Lower leg skin (tissue), 3 donors: ENCODE results near the gene CAPN8.

Experiments
- POLR2A ChIP-seq, 2 donors: fragments of 450-650 bp; IDR thresholded peaks; one replicate each; pipeline ENCODE4 v1.6.1; 2016 to 2017; ENCODE audit warnings: antibody characterized with exemption in 2 of 2, mild to moderate bottlenecking in 1 of 2, moderate library complexity in 1 of 2
- TF ChIP-seq, protein P1 (sequence below), 3 donors: fragments of 450-650 bp; IDR thresholded peaks; one replicate each; pipeline ENCODE4 v1.5.1; 2016; ENCODE audit warnings: antibody characterized with exemption in 3 of 3, mild to moderate bottlenecking in 3 of 3, moderate library complexity in 2 of 3

DNA sequence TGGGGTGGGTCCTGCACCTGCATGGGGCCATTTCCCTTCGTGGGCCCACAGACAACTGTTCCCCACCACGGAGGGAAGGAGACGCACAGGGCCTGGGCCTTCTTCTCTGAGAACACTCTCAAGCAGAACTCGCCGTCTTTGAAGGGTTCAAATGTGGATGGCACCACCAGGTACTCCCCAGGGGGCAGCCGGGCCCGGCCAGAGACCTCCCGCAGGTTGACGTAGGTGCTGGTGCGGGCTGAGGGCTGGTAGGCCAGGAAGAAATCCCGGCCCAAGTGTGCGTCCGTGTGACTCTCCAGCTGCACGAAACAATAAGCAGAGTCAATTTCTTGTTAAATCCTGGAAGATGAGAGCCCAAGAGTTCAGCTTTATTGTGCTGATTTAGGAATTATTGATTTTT lies 56.4 kb downstream of the CAPN8 start:
- TF ChIP-seq, protein P1, sequence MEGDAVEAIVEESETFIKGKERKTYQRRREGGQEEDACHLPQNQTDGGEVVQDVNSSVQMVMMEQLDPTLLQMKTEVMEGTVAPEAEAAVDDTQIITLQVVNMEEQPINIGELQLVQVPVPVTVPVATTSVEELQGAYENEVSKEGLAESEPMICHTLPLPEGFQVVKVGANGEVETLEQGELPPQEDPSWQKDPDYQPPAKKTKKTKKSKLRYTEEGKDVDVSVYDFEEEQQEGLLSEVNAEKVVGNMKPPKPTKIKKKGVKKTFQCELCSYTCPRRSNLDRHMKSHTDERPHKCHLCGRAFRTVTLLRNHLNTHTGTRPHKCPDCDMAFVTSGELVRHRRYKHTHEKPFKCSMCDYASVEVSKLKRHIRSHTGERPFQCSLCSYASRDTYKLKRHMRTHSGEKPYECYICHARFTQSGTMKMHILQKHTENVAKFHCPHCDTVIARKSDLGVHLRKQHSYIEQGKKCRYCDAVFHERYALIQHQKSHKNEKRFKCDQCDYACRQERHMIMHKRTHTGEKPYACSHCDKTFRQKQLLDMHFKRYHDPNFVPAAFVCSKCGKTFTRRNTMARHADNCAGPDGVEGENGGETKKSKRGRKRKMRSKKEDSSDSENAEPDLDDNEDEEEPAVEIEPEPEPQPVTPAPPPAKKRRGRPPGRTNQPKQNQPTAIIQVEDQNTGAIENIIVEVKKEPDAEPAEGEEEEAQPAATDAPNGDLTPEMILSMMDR (IDR thresholded peaks at IDR 0.05) = no peak
- TF ChIP-seq POLR2A (IDR thresholded peaks at IDR 0.05) = no peak
